NCI-H128 (cell line): ENCODE measurements around the gene LDOC1.
"Not testable (repeated sequence)": the region's sequence is repeated elsewhere in the genome, so short reads cannot be mapped to it uniquely, and the experiment has no call there.

Experiments used
- DNase-seq: peaks from one replicate; lab custom pipeline; 2025; ENCODE audit not compliant: unreplicated experiment; lab: John Stamatoyannopoulos, UW

LDOC1 gene

DNA sequence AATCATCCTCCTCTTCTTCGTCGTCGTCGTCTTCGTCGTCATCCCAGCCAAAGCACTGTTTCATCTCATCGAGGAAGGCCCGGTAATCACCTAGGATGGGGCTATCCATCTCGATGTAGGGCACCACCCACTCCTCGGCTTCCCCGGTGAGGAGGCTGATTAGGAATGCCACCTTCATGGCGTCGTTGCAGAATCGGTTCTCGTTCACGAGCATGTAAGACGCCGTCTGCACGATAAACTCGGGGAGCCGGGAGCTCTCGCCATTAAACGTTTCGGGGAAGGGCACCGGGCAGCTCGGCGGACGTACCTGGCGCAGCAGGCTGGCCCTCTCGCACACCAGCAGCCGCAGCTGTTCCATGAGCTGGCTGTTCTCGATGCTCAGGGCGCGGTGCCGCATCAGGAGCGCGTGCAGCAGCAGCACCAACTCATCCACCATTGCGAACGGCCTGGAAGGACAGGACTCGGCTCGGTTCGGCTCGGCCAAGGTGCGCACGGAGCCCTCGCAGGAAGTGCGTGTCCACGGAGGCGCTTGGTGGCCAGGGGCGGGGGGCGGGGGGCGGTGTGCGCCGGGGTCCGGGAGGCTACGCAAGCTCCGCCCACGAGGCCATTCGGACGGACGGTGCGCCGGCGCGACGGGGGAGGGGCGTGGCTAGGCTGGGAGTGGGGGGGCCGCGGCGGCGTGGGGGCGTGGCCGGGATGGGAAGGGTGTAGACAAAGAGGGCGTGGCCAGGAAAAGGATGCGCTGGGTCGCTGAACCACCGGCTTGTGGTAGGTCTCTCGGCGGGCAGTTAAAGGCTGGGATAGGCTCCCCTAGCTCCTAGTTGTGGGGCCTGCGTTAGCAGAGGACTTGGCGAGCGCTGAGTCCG is at the start of gene LDOC1:
Gene LDOC1, minus strand, starts transcription at position 544 of the 866 bp plus-strand sequence. Its CDS starts 108 bp downstream, at position 436.
- DNase-seq: peak; percentile 31

DNA sequence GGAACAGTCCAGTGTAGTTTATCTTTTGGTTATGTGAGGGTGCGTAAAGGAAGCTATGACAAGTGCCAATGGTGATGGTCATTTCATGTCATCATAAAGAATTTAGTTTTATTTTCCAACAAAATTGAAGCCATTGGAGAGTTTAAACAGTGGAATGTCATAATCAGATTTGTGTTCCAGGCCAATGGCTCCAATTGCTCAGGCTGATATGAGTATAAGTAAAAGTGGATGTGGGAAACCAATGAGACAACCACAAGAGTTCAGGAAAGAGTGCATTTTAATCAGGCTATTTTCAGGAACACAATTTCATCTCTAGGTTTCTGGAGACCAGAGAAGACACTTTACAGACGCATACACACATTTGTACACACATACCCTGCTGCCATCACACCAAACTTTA is 44.7 kb upstream of the LDOC1 start:
- no peak for DNase-seq

DNA sequence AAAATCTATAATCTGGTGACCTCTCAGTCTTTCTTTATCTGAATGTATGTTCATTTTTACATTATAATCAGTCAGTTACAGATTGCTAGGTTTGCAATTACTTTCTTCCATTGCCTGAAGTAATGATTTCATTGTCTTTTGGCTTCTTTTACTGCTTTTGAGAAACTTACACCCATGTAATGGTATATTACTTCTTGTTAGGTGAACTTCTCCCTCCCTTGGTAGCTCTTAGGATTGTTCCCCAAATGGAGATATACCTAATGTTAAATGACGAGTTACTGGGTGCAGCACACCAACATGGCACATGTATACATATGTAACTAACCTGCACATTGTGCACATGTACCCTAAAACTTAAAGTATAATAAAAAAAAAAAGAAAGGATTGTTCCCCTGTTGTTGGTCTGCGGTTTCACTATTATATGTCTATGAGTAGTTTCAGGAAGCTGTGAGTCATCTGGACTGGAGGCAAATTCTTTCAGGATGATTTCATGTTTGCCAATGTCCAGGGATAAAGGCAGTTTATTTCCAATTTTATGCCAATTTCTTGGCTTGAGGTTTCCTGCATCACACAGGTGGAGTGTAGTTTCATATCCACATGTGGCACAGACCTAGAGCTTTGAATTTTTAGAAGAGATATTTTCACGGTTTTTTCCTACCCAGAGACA is 43.5 kb upstream of the LDOC1 start:
- no peak for DNase-seq

DNA sequence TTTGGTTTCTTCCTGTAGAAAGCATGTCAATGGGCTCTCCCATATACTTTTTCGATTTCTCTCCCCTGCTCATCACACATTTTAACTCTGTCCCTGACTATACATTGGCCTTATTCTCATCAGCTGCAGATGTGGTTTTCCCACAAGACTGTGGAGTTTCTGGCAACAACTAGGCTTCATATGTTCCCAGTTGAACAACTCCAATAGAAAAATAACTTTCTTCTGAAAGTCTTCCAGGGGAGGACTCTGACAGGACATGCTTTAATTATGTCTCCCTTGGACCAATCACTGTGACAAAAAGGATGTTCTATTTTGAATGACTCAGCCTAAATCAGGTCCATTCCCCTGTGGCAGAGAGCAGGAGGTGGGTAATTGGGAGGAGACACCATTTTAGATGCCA is 37.3 kb upstream of the LDOC1 start:
- DNase-seq: no peak

DNA sequence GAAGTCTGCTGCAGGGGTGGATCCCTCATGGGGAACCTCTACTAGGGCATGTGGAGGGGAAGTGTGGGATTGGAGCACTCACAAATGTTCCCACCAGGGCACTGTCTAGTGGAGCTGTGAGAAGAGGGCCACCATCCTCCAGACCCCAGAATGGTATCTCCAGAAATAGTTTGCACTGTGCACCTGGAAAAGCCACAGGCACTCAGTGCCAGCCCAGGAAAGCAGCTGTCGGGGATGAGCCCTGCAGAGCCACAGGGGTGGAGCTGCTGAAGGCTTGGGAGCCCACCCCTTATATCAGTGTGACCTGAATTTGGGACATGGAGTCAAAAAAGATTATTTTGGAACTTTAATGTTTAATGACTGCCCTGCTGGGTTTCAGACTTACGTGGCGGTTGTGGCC is 25.0 kb upstream of the LDOC1 start:
- DNase-seq: no peak

DNA sequence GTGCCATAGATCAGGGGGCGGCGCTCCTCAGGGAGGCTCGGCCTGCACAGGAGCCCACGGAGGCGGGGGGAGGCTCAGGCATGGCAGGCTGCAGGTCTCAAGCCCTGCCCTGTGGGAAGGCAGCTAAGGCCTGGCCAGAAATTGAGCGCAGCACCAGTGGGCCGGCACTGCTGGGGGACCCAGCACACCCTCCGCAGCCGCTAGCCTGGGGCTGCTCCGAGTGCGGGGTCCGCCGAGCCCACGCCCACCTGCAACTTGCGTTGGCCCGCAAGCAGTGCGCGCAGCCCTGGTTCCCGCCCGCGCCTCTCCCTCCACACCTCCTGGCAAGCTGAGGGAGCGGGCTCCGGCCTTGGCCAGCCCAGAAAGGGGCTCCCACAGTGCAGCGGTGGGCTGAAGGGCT is 11.6 kb upstream of the LDOC1 start:
- DNase-seq: not testable (repeated sequence)

DNA sequence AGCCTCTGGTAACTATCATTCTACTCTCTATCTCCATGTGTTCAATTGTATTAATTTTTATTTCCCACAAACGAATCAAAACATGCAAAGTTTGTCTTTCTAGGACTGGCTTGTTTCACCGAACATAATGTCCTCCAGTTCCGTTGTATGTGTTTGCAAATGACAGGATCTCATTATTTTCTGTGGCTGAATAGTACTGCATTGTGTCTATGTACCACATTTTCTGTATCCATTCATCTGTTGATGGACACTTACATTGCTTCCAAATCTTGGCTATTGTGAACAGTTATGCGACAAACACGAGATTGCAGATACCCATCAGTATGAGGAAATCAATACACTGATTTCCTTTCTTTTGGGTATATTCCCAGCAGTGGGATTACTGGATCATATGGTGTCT is 8.4 kb upstream of the LDOC1 start:
- DNase-seq: no peak

DNA sequence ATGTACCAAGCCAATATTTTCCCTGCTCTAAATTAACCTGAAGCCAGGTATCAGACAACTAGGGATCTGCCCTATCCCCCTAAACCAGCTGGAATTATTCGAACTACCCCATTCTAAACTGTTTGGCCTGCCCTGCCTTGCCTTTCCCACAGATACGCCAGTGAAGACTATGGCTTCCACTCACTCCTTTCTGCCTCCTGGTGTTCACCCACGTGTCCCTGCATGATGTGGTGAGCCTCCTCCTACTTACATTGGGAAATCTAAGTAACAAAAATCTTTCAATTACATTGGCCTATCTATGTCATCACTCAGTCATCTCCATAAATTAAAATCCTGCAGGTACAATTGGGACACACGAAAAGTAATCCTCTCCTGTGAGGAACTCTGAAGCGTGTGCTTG is 6.1 kb upstream of the LDOC1 start:
- DNase-seq: no peak

DNA sequence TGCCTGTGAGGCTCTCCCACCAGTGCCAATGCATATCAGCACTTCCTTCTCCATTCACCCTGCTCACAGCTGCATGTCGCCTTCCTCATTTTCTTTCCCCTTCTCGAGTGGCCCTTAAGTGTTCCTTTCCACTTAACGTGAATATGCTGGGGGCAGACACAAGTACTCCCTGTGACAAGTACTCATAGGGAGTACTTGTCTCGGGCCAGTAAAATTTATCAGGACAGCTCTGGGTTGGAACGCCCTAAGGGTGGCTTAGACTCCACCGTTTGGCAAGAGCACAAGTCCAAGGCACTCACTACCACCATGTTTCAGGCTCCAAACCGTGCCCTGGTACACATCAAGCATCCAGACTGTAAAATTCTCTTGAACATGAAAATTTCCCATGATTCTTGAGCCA is 3.9 kb upstream of the LDOC1 start:
- DNase-seq: no peak

DNA sequence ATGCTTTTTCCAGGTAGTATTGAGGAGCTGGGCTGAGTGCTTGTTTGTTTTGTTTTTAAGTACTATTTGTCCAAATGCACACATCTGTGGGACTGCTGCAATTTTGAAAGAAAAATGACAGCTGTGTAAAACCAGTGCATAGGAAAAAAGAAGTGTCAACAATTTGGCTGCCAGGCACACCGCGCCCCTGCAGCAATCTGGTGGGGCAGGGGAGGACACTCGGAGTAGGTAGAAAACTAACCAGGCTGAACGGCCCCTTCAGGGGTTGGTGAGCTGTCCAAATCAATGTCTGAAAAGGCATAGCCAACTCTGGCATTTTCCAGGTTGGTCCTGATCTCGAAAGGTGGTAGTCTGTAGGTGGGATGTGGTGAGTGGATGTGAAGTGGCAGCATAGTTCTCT is 1.1 kb downstream of the LDOC1 start:
- no peak for DNase-seq

DNA sequence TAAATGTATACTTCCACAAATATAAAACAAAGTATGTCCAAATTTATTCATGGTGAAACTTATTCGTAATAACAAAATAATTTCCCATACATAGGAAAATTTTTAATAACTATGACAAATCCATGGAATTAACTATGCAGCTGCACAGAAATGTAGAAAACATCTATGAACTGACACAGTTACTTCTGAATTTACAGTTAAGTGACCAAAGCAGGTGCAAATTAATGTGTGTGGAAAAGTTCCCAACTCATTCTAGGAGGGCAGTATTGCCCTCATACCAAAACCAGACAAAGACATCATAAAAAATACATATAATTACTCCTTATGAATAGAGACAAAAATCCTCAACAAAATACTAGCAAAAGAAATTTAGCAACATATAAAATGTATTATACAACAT is 12.5 kb downstream of the LDOC1 start:
- no peak for DNase-seq

DNA sequence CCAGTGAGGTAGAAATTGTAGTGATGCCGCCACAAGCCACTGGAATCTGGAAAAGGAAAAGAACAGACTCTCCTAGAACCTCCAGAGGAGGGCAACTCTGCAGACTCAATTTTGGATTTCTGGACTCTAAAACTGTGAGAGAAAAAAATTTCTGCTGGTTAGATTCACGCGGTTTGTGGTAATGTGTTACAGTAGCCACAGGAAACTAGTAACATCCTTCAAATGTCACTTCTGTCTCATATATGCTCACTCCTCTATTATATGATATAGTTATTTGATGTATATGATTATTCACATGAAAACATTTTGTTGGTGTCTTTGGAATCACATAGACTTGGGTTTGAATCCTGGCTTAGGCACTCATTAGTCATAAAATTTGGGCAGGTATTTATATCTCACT is 18.8 kb downstream of the LDOC1 start:
- DNase-seq: no peak

DNA sequence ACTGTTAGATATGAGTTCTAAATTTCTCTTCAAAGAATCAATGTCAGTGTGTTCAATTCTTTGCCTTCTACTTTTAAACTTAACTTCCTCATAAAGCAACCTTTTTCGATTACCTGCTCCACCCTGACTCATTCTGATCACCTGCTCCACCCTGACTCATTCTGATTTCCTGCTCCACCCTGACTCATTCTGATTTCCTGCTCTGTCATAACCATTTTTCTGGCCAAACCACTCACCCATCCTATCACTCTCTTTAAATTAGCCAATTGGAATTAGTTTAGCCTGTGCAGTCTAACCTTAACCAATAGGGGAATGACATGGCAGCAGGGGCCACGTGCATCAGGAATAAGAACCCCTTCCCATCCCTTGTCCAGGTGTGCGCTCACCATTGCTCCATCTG is 21.7 kb downstream of the LDOC1 start:
- not testable (repeated sequence) for DNase-seq

DNA sequence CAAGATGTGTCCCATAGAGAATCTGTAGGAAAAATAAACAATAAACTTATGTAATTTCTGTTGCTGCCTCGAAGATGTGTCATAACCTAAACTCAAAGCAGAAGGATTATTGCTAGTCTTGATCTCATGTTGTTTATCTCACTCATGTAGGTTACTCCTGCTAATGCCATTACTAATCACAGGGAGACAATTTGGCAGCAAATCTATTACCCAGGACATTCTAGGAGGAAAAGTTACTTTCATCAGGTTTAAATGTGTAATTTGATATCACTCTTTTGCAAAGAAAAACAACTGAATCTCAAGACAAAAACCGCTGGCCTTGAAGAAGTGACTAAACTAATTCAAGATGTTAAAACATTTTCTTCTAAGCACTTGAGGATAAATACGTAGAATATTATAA is 34.0 kb downstream of the LDOC1 start:
- no peak for DNase-seq

DNA sequence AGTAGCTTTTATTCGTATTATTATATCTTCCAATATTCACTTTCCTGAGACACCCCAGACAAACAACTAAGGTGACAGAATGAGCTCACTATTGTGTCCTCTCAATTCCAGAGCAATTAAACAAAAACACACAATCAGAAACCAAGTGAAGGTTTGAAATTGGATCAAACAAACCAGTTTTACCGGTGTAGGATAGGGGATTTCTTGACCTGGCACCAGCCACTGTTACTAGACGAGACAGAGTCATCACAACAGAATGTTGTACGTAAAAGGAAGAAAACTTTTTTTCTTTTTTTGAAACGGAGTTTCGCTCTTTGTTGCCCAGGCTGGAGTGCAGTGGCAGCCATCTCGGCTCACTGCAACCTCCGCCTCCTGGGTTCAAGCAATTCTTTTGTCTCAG is 43.7 kb downstream of the LDOC1 start:
- DNase-seq: no peak

DNA sequence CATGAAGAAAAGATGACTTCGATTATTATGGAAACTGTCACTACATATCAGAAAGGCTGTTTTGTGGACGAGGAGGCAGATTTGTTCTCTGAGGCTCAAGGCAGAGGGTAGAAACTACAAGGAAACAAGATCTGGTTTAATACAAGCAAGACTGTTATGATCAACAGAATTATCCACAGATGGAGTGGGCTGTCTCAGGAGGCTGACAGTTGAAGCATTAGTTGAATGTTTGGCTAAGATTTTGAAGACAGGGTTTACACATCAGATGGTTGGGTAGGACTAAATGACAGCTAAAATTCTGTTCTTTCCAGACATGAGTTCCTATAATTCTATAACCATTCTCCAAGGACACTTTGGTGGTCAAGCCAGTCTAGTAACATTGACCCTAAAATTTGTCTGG is 49.8 kb downstream of the LDOC1 start:
- DNase-seq: no peak
